ENCODE data around the gene OBSCN. TPM values are rescaled to one million over a fixed set of nuclear protein-coding genes. Genes with fewer than 3 reads are reported as not detected.

OBSCN gene, protein sequence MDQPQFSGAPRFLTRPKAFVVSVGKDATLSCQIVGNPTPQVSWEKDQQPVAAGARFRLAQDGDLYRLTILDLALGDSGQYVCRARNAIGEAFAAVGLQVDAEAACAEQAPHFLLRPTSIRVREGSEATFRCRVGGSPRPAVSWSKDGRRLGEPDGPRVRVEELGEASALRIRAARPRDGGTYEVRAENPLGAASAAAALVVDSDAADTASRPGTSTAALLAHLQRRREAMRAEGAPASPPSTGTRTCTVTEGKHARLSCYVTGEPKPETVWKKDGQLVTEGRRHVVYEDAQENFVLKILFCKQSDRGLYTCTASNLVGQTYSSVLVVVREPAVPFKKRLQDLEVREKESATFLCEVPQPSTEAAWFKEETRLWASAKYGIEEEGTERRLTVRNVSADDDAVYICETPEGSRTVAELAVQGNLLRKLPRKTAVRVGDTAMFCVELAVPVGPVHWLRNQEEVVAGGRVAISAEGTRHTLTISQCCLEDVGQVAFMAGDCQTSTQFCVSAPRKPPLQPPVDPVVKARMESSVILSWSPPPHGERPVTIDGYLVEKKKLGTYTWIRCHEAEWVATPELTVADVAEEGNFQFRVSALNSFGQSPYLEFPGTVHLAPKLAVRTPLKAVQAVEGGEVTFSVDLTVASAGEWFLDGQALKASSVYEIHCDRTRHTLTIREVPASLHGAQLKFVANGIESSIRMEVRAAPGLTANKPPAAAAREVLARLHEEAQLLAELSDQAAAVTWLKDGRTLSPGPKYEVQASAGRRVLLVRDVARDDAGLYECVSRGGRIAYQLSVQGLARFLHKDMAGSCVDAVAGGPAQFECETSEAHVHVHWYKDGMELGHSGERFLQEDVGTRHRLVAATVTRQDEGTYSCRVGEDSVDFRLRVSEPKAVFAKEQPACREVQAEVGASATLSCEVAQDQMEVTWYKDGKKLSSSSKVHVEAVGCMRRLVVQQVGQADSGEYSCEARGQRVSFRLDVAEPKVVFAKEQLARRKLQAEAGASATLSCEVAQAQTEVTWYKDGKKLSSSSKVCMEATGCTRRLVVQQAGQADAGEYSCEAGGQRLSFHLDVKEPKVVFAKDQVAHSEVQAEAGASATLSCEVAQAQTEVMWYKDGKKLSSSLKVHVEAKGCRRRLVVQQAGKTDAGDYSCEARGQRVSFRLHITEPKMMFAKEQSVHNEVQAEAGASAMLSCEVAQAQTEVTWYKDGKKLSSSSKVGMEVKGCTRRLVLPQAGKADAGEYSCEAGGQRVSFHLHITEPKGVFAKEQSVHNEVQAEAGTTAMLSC (N-terminal part only)
- 2.9 and 3.6 TPM in 2 replicates for total RNA-seq

DNA sequence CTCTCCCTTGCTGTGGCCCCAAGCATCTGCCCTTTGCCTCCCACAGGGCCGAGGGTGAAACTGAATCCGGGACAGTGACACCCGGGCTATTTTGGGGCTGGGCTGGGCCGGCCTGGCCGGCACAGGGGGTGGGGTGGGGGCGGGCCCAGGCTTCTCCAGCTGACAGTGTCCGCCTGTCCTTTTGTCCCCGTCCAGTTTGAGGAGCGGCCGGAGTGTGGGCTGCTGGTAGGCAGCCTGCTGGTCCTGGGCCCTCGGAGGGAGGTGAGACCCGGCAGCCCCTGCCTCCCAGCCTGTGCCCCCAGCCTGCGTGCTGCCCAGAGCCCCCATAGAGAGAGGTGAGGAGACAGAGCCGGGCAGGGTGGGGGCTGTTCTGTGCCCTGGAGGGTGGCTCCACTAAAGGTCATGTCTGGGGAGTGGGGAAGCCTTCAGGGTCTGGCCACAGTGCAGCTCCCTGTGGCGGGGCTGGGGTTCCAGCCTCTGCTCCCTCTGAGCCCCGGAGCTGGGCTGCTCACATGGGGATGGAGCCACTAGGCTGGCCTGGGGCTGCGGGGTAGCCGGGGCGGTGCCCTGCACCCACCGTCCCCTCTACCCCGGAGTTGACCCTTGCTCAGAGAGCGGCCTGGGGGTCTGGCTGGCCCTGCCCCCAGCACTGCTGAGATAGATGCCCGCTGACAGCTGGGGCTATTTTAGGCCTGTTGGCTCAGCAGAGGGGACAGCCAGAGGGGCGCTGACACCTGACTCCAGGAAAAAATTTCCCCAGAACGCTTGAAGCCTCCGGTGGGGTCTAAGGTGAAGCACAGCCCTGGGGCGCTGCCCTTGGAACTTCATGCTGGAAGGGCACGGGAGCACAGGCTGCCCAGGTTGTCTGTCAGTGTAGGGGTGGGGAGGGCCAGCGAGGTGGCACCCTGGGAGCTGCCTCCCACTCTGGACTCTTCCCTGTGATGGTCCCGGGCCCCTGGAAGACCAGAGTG, at the start of gene OBSCN:
Gene OBSCN (plus strand): TSS at position 194 of the 971 bp plus-strand sequence. CDS start 3,740 bp downstream, outside the sequence.

DNA sequence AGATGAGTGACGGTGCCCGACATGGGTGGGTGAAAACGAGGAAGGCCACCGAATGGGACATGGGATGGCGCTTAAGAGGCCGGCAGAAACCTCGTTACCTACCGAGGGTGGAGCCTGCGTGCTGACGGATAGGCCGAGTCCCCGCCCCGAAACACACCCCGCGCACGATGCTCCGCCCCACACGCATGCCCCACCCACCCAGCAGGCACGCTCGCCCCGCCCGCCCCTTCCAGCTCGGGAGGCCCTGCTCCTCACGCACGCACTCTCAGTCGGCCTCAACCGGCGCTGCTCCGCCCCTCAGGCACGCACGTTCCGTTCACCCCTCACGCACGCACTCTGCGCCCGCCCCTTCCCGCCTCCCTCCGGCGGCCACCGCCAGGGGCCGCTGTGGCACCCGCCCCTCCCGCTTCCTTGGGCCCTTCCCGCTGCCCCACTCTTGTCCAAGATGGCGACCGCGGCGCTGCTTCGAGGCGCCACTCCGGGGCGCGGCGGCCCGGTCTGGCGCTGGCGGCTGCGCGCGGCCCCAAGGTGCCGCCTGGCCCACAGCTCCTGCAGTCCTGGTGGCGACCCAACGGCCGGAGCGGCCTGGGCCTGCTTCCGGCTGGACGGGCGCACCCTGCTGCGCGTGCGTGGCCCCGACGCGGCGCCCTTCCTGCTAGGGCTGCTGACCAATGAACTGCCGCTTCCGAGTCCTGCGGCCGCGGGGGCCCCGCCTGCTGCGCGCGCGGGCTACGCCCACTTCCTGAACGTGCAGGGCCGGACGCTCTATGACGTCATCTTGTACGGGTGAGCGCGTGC, 42.3 kb upstream of the OBSCN start, which contains the start of gene IBA57:
Gene IBA57 (plus strand): TSS at position 433 of the 798 bp plus-strand sequence. CDS start 13 bp downstream, at position 446.

DNA sequence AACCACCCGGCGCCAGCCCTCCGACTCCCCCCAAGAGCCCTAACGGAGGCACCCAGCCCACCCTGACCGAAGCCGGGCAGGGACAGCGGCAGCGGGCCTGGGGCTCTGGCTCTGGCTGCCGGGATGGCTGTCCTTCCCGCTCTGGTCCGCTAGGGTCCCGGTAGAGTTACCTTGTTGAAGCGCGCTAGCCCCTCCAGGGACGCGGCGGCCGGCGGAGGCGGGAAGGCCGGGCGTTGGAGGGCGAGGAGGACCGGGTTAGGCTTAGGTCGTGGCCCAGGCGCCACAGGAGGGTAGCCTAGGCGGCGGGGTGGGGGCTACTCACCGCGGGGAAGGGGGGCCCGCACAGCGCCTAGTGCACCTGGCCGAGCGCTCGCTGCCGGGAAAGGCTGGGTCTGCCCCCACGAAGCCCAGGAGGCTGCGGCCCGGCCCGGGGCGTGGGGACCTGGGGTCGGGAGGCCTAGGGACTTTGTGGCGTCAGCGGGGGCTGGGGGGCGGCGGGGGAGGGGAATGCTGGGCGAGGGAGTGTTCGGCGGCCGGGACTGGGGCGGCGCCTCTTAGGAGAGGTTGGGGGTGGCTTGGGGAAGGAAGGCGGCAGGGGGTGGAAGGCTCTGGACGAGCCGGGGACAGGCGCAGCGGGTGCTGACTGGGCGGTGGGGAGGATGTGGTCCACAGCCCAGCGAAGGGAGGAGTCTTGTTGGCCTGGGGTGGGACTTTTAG, 208.5 kb downstream of the OBSCN start, which contains the start of gene TRIM17:
Gene TRIM17 (minus strand): TSS at position 645 of the 717 bp plus-strand sequence. CDS start 1,789 bp downstream, outside the sequence.

Other genes with a start within 250 kb of the OBSCN start
- not detected in 2 replicates for gene WNT3A, start 201.0 kb upstream of the OBSCN start, total RNA-seq
- gene ARF1, start 125.3 kb upstream of the OBSCN start, total RNA-seq, result 349 and 404 TPM in 2 replicates
- gene C1orf35, start 104.7 kb upstream of the OBSCN start, total RNA-seq, result 8.8 and 10.4 TPM in 2 replicates
- gene MRPL55, start 98.7 kb upstream of the OBSCN start, total RNA-seq, result 39.2 and 40.9 TPM in 2 replicates
- gene GUK1, start 67.8 kb upstream of the OBSCN start, total RNA-seq, result 365 and 512 TPM in 2 replicates
- 0.86 and 3.3 TPM in 2 replicates for gene GJC2, start 58.1 kb upstream of the OBSCN start, total RNA-seq
- gene IBA57, start 42.2 kb upstream of the OBSCN start, total RNA-seq, result 9.1 and 11.8 TPM in 2 replicates
- gene TRIM11, start 198.8 kb downstream of the OBSCN start, total RNA-seq, result 22.1 and 24.5 TPM in 2 replicates
- gene TRIM17, start 208.8 kb downstream of the OBSCN start, total RNA-seq, result not detected in 2 replicates